Keratinocyte (primary cell): ENCODE data around the gene VPS13C. TPM values are rescaled to one million over a fixed set of nuclear protein-coding genes. Genes with fewer than 3 reads are reported as not detected.

Experiments
- DNase-seq: peaks from one replicate; pipeline ENCODE4 v3.0.0-alpha.2; 2011; ENCODE audit warnings: low read depth, missing footprints, low spot score
- FAIRE-seq: peaks from 2 replicates; lab custom pipeline; 2011; peaks lifted over from hg19 to GRCh38; lab: Jason Lieb, UNC
- H2AFZ ChIP-seq: 2 replicates; pipeline ENCODE4 v1.6.0; 2012; ENCODE audit warnings: low read length, control low read depth, inconsistent platforms; ENCODE audit not compliant: control insufficient read depth
- H3K27ac ChIP-seq: 2 replicates; pipeline ENCODE4 v1.5.1; 2011; ENCODE audit warnings: low read length; ENCODE audit not compliant: control insufficient read depth, insufficient read depth
- H3K27me3 ChIP-seq: 3 replicates; pipeline ENCODE4 v1.6.0; 2011; ENCODE audit warnings: low read length; ENCODE audit not compliant: control insufficient read depth, insufficient read depth; ENCODE audit errors: extremely low read depth
- H3K36me3 ChIP-seq, 2 experiments: 2 replicates in 1 of 2; 3 replicates in 1 of 2; pipeline ENCODE4 v1.5.1; 2011; ENCODE audit warnings: low read length in 2 of 2, mild to moderate bottlenecking in 1 of 2; ENCODE audit not compliant: control insufficient read depth in 2 of 2, insufficient read depth in 2 of 2; ENCODE audit errors: extremely low read depth in 1 of 2
- H3K4me1 ChIP-seq: 3 replicates; pipeline ENCODE4 v1.5.1; 2011; ENCODE audit warnings: low read length; ENCODE audit not compliant: control insufficient read depth, insufficient read depth; ENCODE audit errors: extremely low read depth
- H3K4me2 ChIP-seq: 3 replicates; pipeline ENCODE4 v1.6.0; 2011; ENCODE audit warnings: low read depth, low read length; ENCODE audit not compliant: control insufficient read depth, insufficient read depth; ENCODE audit errors: extremely low read depth
- H3K4me3 ChIP-seq, 3 experiments: fragments of 200-600 bp in 1 of 3; sonication (generic) in 1 of 3; 2 replicates in 2 of 3; 3 replicates in 1 of 3; pipeline ENCODE4 v1.5.1; 2011 to 2016; ENCODE audit warnings: low read length in 3 of 3, mild to moderate bottlenecking in 3 of 3, control low read depth in 2 of 3, inconsistent platforms in 1 of 3, low read depth in 1 of 3, mixed read lengths in 1 of 3, mixed run types in 1 of 3, moderate library complexity in 1 of 3; ENCODE audit not compliant: control insufficient read depth in 2 of 3, insufficient read depth in 2 of 3; ENCODE audit errors: extremely low read depth in 1 of 3
- H3K79me2 ChIP-seq: 2 replicates; pipeline ENCODE4 v1.6.0; 2012; ENCODE audit warnings: low read length; ENCODE audit not compliant: control insufficient read depth, insufficient read depth
- H3K9ac ChIP-seq: 3 replicates; pipeline ENCODE4 v1.6.0; 2011; ENCODE audit warnings: low read length; ENCODE audit not compliant: control insufficient read depth, insufficient read depth; ENCODE audit errors: extremely low read depth
- H3K9me1 ChIP-seq: 3 replicates; pipeline ENCODE4 v1.6.0; 2011; ENCODE audit warnings: low read length; ENCODE audit not compliant: control insufficient read depth, insufficient read depth; ENCODE audit errors: extremely low read depth
- H3K9me3 ChIP-seq: 2 replicates; pipeline ENCODE4 v1.5.1; 2012; ENCODE audit warnings: low read depth, low read length; ENCODE audit not compliant: control insufficient read depth
- H4K20me1 ChIP-seq: 3 replicates; pipeline ENCODE4 v1.6.0; 2011; ENCODE audit warnings: low read length; ENCODE audit not compliant: control insufficient read depth, insufficient read depth; ENCODE audit errors: extremely low read depth
- CTCF ChIP-seq, 3 experiments: IDR thresholded peaks in 1 of 3; conservative IDR thresholded peaks in 1 of 3; optimal IDR thresholded peaks in 1 of 3; 2 replicates in 2 of 3; 3 replicates in 1 of 3; pipeline versions ENCODE3 to v1.5.1; 2011; ENCODE audit warnings: low read length in 3 of 3, mild to moderate bottlenecking in 3 of 3, moderate library complexity in 2 of 3, control low read depth in 1 of 3, inconsistent platforms in 1 of 3; ENCODE audit not compliant: insufficient read depth in 2 of 3; ENCODE audit errors: extremely low read depth in 1 of 3
- EZH2 ChIP-seq: IDR thresholded peaks from one replicate; pipeline ENCODE4 v1.6.1; 2012; ENCODE audit warnings: inconsistent platforms, mild to moderate bottlenecking, low read length, moderate library complexity
- dilution Hi-C: fragments of 300-500 bp; cut with MboI; formaldehyde crosslinking; loops from one replicate; pipeline ENCODE4 v1.7.0; 2020; ENCODE audit warnings: low sequenced_read_pairs; ENCODE audit not compliant: extremely low pct_ligation_motif_present
- polyA plus RNA-seq, 5 experiments: library from polyadenylated mRNA; depleted of rRNA in 3 of 5; stranded (reverse) in 3 of 5; stranded (forward) in 1 of 5; unstranded in 1 of 5; fragments of >200 nt; gene quantifications; 1 replicate in 1 of 5; 2 replicates in 3 of 5; 3 replicates in 1 of 5; pipeline versions ENCODE4 v1.2.1 to v1.2.3, GENCODE V29; 2011 to 2012; ENCODE audit warnings: missing spikeins in 2 of 5, low read depth in 1 of 5, low replicate concordance in 1 of 5

Gene VPS13C
- polyA plus RNA-seq, 1 donor (not counting 4 experiments of a cell fraction or from before 2014, with no cell fraction given): 13.5 TPM

- H3K9me3 ChIP-seq: no peaks in the 10 kb centered on the region
- FAIRE-seq (no peak), DNase-seq (no peak)
- H3K27me3 ChIP-seq: no peaks in the 10 kb centered on the region
- H3K9me1 ChIP-seq: peaks cover 3% of the 10 kb centered on the region
- no peak overlapping the region for H2AFZ ChIP-seq
- no peak overlapping the region for H3K4me3 ChIP-seq
- H3K27ac ChIP-seq: no peak overlapping the region
- dilution Hi-C loops: no loop called here
- no peaks in the 10 kb centered on the region for H3K79me2 ChIP-seq
- peaks cover 21% of the 10 kb centered on the region for H3K4me1 ChIP-seq
- H3K9ac ChIP-seq: no peak overlapping the region
- H3K4me2 ChIP-seq: no peak overlapping the region
- H4K20me1 ChIP-seq: no peaks in the 10 kb centered on the region
- H3K36me3 ChIP-seq: no peaks in the 10 kb centered on the region
- TF ChIP-seq CTCF (optimal IDR thresholded peaks at IDR 0.05 in 1 of 3, IDR thresholded peaks at IDR 0.05 in 1 of 3, conservative IDR thresholded peaks at IDR 0.05 in 1 of 3; ENCODE audit: extremely low read depth in 1 of 3, insufficient read depth in 2 of 3, low read length in 3 of 3) (no peak), EZH2 (no peak)
Observed at GRCh38 chr15:62106096-62106495, 45.8 kb upstream of the VPS13C start.

GRCh38 chr15:62105266-62105665, 45.0 kb upstream of the VPS13C start:
- no peaks in the 10 kb centered on the region for H3K9me1 ChIP-seq
- no peaks in the 10 kb centered on the region for H3K9me3 ChIP-seq
- no peak for DNase-seq
- no peak overlapping the region for H3K9ac ChIP-seq
- no peaks in the 10 kb centered on the region for H3K79me2 ChIP-seq
- H2AFZ ChIP-seq: no peak overlapping the region
- peaks cover 13% of the 10 kb centered on the region for H3K4me1 ChIP-seq
- no peak overlapping the region for H3K4me3 ChIP-seq
- no peaks in the 10 kb centered on the region for H3K27me3 ChIP-seq
- no peak overlapping the region for H3K27ac ChIP-seq
- H3K4me2 ChIP-seq: no peak overlapping the region
- TF ChIP-seq EZH2: no peak
- no peak for TF ChIP-seq CTCF (optimal IDR thresholded peaks at IDR 0.05 in 1 of 3, IDR thresholded peaks at IDR 0.05 in 1 of 3, conservative IDR thresholded peaks at IDR 0.05 in 1 of 3; ENCODE audit: extremely low read depth in 1 of 3, insufficient read depth in 2 of 3, low read length in 3 of 3)
- FAIRE-seq: no peak
- H4K20me1 ChIP-seq: no peaks in the 10 kb centered on the region
- no peaks in the 10 kb centered on the region for H3K36me3 ChIP-seq
- dilution Hi-C loops: no loop called here
